NCI-H82 (cell line): ENCODE measurements around the gene CACNG7.

ENCODE experiments used
- DNase-seq: peaks from one replicate; lab custom pipeline; 2025; lab: John Stamatoyannopoulos, UW

The CACNG7 gene

GRCh38 chr19:53957448-53958167 is 48.5 kb downstream of the CACNG7 start:
- DNase-seq, result no peak

GRCh38 chr19:53958168-53958571 is 49.1 kb downstream of the CACNG7 start:
- no peak for DNase-seq

GRCh38 chr19:53958823-53959757 is 50.0 kb downstream of the CACNG7 start:
- DNase-seq, result no peak

GRCh38 chr19:53960187-53960586 is 51.1 kb downstream of the CACNG7 start:
- DNase-seq, result no peak

- no peak for DNase-seq
These were observed 51.8 kb downstream of the CACNG7 start for GRCh38 chr19:53960886-53961285.

GRCh38 chr19:53961523-53962356 is 52.7 kb downstream of the CACNG7 start:
- no peak for DNase-seq

- no peak for DNase-seq
These were observed 53.9 kb downstream of the CACNG7 start, which contains the start of gene CACNG8 for GRCh38 chr19:53962887-53963431. Gene CACNG8 (plus strand): TSS chr19:53962937.

- no peak for DNase-seq
These were observed 56.0 kb downstream of the CACNG7 start for GRCh38 chr19:53965091-53965490.

GRCh38 chr19:53966931-53967330 is 57.9 kb downstream of the CACNG7 start:
- no peak for DNase-seq

GRCh38 chr19:53969366-53969765 is 60.3 kb downstream of the CACNG7 start:
- DNase-seq, result no peak

- no peak for DNase-seq
These were observed 62.6 kb downstream of the CACNG7 start for GRCh38 chr19:53971673-53972072.

- peak; percentile 88 for DNase-seq
These were observed 68.4 kb downstream of the CACNG7 start for GRCh38 chr19:53977429-53977990.

- no peak for DNase-seq
These were observed 69.1 kb downstream of the CACNG7 start for GRCh38 chr19:53977991-53978731.

GRCh38 chr19:53978975-53979801 is 70.1 kb downstream of the CACNG7 start:
- DNase-seq, result no peak

GRCh38 chr19:53980539-53981375 is 71.7 kb downstream of the CACNG7 start:
- DNase-seq, result no peak

- no peak for DNase-seq
These were observed 72.4 kb downstream of the CACNG7 start for GRCh38 chr19:53981376-53981951.

- DNase-seq, result no peak
These were observed 72.9 kb downstream of the CACNG7 start for GRCh38 chr19:53982001-53982451.

GRCh38 chr19:53982611-53983010 is 73.5 kb downstream of the CACNG7 start:
- DNase-seq, result no peak
